CD4-positive, alpha-beta T cell (primary cell): ENCODE results near the gene SHISA6. TPM values are rescaled to one million over a fixed set of nuclear protein-coding genes. Genes with fewer than 3 reads are reported as not detected.

Experiments
- ATAC-seq: fragments of 200-7000 bp; cut with Tn5 transposase; one replicate; pipeline ENCODE4 v1.10.0; 2022; ENCODE audit warnings: mild to moderate bottlenecking; ENCODE audit not compliant: poor library complexity
- CTCF ChIA-PET: fragments of 350-600 bp; sonication (Branson Sonifier 250); formaldehyde crosslinking; loops from one replicate; lab custom pipeline; 2021; ENCODE audit warnings: antibody characterized with exemption, inconsistent platforms; lab: Charles Lee
- POLR2A ChIA-PET: fragments of 350-600 bp; sonication (Branson Sonifier 250); formaldehyde crosslinking; loops from one replicate; lab custom pipeline; 2021; ENCODE audit warnings: antibody characterized with exemption, inconsistent platforms; lab: Charles Lee
- DNase-seq, 14 experiments: peaks; one replicate each; pipeline ENCODE4 v3.0.0-alpha.2; 2013 to 2020; ENCODE audit warnings: mixed read lengths in 2 of 14
- H3K27ac ChIP-seq, 2 donors: one replicate each; pipeline versions ENCODE4 v1.5.1 to v1.7.0; 2013; ENCODE audit warnings: low read length in 2 of 2, low read depth in 1 of 2, mild to moderate bottlenecking in 1 of 2
- H3K27me3 ChIP-seq, 2 experiments: 1 replicate in 1 of 2; 2 replicates in 1 of 2; pipeline versions ENCODE4 v1.6.1 to v1.7.0; 2013; ENCODE audit warnings: low read length in 2 of 2, control low read depth in 1 of 2, mild to moderate bottlenecking in 1 of 2, moderate library complexity in 1 of 2; ENCODE audit not compliant: insufficient read depth in 2 of 2, control insufficient read depth in 1 of 2
- H3K36me3 ChIP-seq: one replicate; pipeline ENCODE4 v1.6.1; 2013; ENCODE audit warnings: low read length, control low read depth; ENCODE audit not compliant: insufficient read depth
- H3K4me1 ChIP-seq: one replicate; pipeline ENCODE4 v1.6.1; 2013; ENCODE audit warnings: low read length, control low read depth; ENCODE audit not compliant: insufficient read depth
- H3K4me3 ChIP-seq: one replicate; pipeline ENCODE4 v1.5.1; 2013; ENCODE audit warnings: mild to moderate bottlenecking, low read length, moderate library complexity
- H3K9me3 ChIP-seq, 2 experiments: 1 replicate in 1 of 2; 2 replicates in 1 of 2; pipeline versions ENCODE4 v1.6.1 to v1.7.0; 2013; ENCODE audit warnings: low read length in 2 of 2, mild to moderate bottlenecking in 2 of 2, control low read depth in 1 of 2, moderate library complexity in 1 of 2; ENCODE audit not compliant: control insufficient read depth in 1 of 2, insufficient read depth in 1 of 2
- H3K27ac Mint-ChIP-seq: one replicate; pipeline ENCODE4 v1.8.0; 2020; ENCODE audit warnings: mixed read lengths
- H3K27me3 Mint-ChIP-seq: one replicate; pipeline ENCODE4 v1.8.0; 2021; ENCODE audit warnings: mixed read lengths
- H3K36me3 Mint-ChIP-seq: one replicate; pipeline ENCODE4 v1.8.0; 2021; ENCODE audit warnings: low read depth, mixed read lengths
- H3K4me1 Mint-ChIP-seq: one replicate; pipeline ENCODE4 v1.8.0; 2021; ENCODE audit warnings: low read depth, mixed read lengths
- H3K4me3 Mint-ChIP-seq: one replicate; pipeline ENCODE4 v1.8.0; 2020; ENCODE audit warnings: mild to moderate bottlenecking, mixed read lengths
- H3K9me3 Mint-ChIP-seq: one replicate; pipeline ENCODE4 v1.8.0; 2020; ENCODE audit warnings: mixed read lengths
- CTCF ChIP-seq: fragments of 200-600 bp; IDR thresholded peaks from one replicate; pipeline ENCODE4 v1.8.0; 2022; ENCODE audit warnings: antibody characterized with exemption, mild to moderate bottlenecking
- intact Hi-C, 2 experiments: fragments of 100-400 bp; cut with DNase I in 1 of 2; cut with micrococcal nuclease in 1 of 2; formaldehyde crosslinking; loops; one replicate each; pipeline versions ENCODE4 v1.15.1 to v1.9.0; 2023 to 2025; cut with DNase I, micrococcal nuclease
- polyA plus RNA-seq, 2 donors: library from polyadenylated mRNA; unstranded; fragments of 120-200 nt; gene quantifications; one replicate each; pipeline ENCODE4 v1.2.1, GENCODE V29; 2013
- total RNA-seq, 174 experiments: library from RNA in 2 of 174; stranded (reverse) in 2 of 174; gene quantifications; one replicate each; pipeline ENCODE4 v1.2.3 and lab custom pipeline; 2021 to 2026

SHISA6 gene
- total RNA-seq (not detected), total RNA-seq (lab: John Stamatoyannopoulos, UW) (0 to 0.16 (median 0) reads per million in 172 experiments)
- not detected for polyA plus RNA-seq (2013, experiment 1 of 2)
- 0.23 TPM for polyA plus RNA-seq (2013, experiment 2 of 2)

DNA sequence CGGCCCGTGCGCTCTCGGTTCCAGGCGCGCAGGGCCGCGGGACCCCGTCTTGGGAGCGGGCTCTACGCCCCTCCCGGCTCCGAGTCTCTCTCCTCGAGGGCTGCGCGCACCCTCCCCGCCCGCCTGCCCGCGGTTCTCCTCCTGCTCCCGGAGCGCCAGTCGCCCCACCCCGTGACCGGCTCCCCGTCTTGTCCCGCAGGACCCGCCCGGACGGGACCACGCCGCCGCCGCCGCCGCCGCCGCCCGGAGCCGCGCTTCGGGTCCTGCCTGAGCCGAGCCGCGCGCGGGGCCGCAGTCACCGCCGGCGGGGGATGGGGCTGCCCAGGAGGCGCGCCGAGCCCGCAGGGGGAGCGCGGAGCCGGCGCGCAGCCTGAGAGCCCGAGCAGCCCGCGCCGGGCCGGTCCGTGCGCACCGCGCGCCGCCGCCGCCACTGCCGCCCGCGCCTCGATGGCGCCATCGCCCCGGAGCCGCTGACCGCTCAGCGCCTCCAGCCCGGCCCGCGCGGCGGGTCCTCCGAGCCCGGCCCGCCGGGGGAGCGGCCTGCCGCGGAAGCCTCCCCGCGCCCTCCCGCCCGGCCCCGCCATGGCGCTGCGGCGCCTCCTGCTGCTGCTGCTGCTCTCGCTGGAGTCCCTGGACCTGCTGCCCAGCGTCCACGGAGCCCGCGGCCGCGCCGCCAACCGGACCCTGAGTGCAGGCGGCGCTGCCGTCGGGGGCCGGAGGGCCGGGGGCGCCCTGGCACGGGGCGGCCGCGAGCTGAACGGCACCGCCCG, at the start of gene SHISA6:
Gene SHISA6, plus strand, starts transcription at position 373 of the 770 bp plus-strand sequence.
- intact Hi-C loops, result no loop called here
- H3K27ac ChIP-seq, result no peak within 1 kb of the TSS
- no peaks in the 10 kb centered on the region for H3K9me3 Mint-ChIP-seq
- ChIA-PET POLR2A (no interaction called here), CTCF (no interaction called here)
- H3K36me3 Mint-ChIP-seq, result no peaks in the 10 kb centered on the region
- peaks cover 8 to 34% of the 10 kb centered on the region in 2 experiments for H3K27me3 ChIP-seq
- H3K36me3 ChIP-seq, result no peaks in the 10 kb centered on the region
- no peak within 1 kb of the TSS for H3K27ac Mint-ChIP-seq
- DNase-seq (no peak), ATAC-seq (no peak)
- peaks cover 57% of the 10 kb centered on the region for H3K27me3 Mint-ChIP-seq
- H3K9me3 ChIP-seq, result peaks cover 0 to 26% of the 10 kb centered on the region in 2 experiments
- no peak for TF ChIP-seq CTCF
- H3K4me1 Mint-ChIP-seq, result no peaks in the 10 kb centered on the region
- H3K4me1 ChIP-seq, result no peaks in the 10 kb centered on the region
- H3K4me3 ChIP-seq, result no peak within 1 kb of the TSS
- H3K4me3 Mint-ChIP-seq, result no peak within 1 kb of the TSS

DNA sequence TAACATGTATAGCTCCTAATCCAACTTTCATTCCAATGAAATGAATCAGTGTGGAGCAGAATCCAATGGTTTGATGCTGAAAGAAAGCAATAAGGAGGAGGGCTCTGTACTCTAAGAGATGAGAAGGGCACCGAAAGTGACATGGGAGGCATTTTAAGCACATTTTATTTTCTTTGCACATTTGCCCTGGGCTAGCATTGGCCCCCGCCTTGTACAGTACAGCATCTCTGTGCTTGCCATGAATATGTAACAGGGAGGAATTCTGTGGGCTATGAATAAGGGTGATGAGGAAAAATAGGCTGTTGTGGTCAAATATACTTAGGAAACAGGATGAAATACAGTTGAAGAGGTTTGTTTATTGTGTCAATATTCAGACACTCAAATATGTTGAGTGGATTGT, 45.2 kb upstream of the SHISA6 start:
- DNase-seq (no peak), ATAC-seq (no peak)
- Histone ChIP-seq H3K27me3 (no peaks in the 10 kb centered on the region), H3K36me3 (no peaks in the 10 kb centered on the region), H3K9me3 (peaks cover 0 to 18% of the 10 kb centered on the region in 2 experiments), H3K4me3 (no peak overlapping the region), H3K4me1 (no peaks in the 10 kb centered on the region), H3K27ac (no peak overlapping the region)
- Mint-ChIP-seq H3K4me3 (no peak overlapping the region), H3K27ac (no peak overlapping the region), H3K4me1 (no peaks in the 10 kb centered on the region), H3K36me3 (no peaks in the 10 kb centered on the region), H3K27me3 (no peaks in the 10 kb centered on the region), H3K9me3 (peaks cover 8% of the 10 kb centered on the region)
- TF ChIP-seq CTCF, result no peak
- CTCF ChIA-PET, result no interaction called here
- intact Hi-C loops, result no loop called here
- POLR2A ChIA-PET, result no interaction called here

- no peak for ATAC-seq
- Histone ChIP-seq H3K9me3 (peaks cover 0 to 26% of the 10 kb centered on the region in 2 experiments), H3K27me3 (no peaks in the 10 kb centered on the region), H3K36me3 (no peaks in the 10 kb centered on the region), H3K4me1 (no peaks in the 10 kb centered on the region), H3K27ac (no peak overlapping the region), H3K4me3 (no peak overlapping the region)
- intact Hi-C loops, result no loop called here
- Mint-ChIP-seq H3K9me3 (peaks cover 4% of the 10 kb centered on the region), H3K4me1 (no peaks in the 10 kb centered on the region), H3K4me3 (no peak overlapping the region), H3K27me3 (no peaks in the 10 kb centered on the region), H3K36me3 (no peaks in the 10 kb centered on the region), H3K27ac (no peak overlapping the region)
- ChIA-PET CTCF (no interaction called here), POLR2A (no interaction called here)
- TF ChIP-seq CTCF, result no peak
- DNase-seq, result no peak
Measured at GRCh38 chr17:11204991-11205390, 36.0 kb upstream of the SHISA6 start.
